Endothelial cell of umbilical vein (primary cell): ENCODE data around the gene CMTM6.

Experiments used
- EZH2 ChIP-seq: IDR thresholded peaks from 2 replicates; pipeline ENCODE4 v1.6.1; 2012; ENCODE audit warnings: borderline replicate concordance, low read depth, mild to moderate bottlenecking, moderate library complexity, low read length, inconsistent platforms; ENCODE audit not compliant: severe bottlenecking
- MAX ChIP-seq: IDR thresholded peaks from 2 replicates; pipeline ENCODE4 v1.6.1; 2011; ENCODE audit not compliant: insufficient read depth, insufficient read length

- TF ChIP-seq EZH2 (no peak), MAX (no peak)
Observed at GRCh38 chr3:32502118-32502945, at the start of gene CMTM6.
